Measurements from ENCODE around the gene IL17RC. TPM values are rescaled to one million over a fixed set of nuclear protein-coding genes. Genes with fewer than 3 reads are reported as not detected.

IL17RC gene, protein sequence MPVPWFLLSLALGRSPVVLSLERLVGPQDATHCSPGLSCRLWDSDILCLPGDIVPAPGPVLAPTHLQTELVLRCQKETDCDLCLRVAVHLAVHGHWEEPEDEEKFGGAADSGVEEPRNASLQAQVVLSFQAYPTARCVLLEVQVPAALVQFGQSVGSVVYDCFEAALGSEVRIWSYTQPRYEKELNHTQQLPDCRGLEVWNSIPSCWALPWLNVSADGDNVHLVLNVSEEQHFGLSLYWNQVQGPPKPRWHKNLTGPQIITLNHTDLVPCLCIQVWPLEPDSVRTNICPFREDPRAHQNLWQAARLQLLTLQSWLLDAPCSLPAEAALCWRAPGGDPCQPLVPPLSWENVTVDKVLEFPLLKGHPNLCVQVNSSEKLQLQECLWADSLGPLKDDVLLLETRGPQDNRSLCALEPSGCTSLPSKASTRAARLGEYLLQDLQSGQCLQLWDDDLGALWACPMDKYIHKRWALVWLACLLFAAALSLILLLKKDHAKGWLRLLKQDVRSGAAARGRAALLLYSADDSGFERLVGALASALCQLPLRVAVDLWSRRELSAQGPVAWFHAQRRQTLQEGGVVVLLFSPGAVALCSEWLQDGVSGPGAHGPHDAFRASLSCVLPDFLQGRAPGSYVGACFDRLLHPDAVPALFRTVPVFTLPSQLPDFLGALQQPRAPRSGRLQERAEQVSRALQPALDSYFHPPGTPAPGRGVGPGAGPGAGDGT
- 28.0 to 34.0 TPM (median 32.0 TPM) in 5 replicates for total RNA-seq (2022; extraction: Qiagen RNA extraction)

DNA sequence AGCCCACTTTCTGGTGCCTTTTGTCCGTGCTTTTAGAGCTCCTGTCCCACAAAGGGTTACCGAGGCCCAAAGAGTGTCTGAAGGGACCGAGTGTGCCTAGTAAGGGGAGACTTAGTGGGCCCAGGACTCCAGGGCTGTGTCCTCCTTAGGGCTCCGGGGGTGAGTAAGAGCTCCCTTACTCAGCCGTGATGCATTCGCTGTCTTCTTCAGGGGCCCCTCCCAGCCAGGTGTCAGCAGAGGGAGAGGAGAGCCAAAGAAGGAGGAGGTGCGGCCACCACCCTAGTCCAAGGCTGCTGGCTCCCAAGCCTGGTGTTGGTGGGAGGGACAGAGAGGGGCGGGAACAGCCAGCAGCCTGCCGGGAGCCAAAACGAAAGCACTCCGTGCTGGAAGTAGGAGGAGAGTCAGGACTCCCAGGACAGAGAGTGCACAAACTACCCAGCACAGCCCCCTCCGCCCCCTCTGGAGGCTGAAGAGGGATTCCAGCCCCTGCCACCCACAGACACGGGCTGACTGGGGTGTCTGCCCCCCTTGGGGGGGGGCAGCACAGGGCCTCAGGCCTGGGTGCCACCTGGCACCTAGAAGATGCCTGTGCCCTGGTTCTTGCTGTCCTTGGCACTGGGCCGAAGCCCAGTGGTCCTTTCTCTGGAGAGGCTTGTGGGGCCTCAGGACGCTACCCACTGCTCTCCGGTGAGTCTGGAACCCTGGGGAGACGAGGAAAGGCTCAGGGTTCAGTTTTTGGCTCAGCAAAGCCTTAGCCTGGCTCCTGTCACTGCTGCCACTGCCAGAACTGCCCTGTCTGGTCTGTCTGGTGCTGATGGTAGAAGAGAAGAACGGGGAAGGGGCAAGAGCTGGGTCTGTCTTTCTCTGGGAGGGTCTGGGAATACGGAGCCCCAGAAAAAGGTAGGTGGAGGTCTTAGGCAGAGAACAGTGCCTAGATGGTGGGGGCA, at the start of gene IL17RC:
TSS of gene IL17RC (plus strand) at position 365 of the 947 bp plus-strand sequence. CDS start at position 583, 218 bp downstream.

DNA sequence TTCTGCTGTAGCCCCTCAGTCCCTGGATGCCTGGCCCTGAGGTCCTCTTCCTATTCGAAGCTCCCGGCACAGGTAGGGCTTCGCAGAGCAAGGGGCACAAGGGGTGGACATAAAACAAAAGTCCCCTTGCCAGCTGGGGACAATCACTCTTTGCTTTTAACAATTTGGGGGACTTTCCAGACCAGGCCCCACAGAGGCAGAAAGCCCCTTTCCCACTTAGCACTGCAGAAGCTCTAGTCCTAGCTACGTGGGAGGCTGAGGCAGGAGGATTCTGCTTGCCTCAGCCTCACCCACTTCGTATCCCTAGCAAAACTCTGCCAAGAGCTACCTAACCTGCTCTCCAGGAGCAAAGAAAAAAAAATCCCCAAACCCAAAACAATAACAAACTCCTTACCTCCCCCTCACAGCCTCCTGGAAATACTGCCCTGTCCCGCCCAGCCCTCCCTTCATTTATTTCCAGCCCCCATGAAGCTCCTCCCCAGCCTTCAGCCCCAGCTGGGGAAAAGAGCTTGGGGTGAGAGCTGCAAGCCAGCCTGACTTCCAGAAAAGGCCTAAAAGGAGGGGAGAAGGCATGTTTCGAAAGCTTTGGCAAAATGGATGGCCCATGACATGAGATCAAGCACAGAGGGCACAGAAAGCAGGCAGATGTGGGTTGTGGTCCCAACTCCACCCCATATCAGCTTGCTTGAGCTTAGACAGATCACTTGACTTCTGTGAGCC, 36.9 kb upstream of the IL17RC start, which contains the start of gene CIDEC:
TSS of gene CIDEC (minus strand) at position 424 of the 720 bp plus-strand sequence. CDS start 1,767 bp downstream, outside the sequence.

DNA sequence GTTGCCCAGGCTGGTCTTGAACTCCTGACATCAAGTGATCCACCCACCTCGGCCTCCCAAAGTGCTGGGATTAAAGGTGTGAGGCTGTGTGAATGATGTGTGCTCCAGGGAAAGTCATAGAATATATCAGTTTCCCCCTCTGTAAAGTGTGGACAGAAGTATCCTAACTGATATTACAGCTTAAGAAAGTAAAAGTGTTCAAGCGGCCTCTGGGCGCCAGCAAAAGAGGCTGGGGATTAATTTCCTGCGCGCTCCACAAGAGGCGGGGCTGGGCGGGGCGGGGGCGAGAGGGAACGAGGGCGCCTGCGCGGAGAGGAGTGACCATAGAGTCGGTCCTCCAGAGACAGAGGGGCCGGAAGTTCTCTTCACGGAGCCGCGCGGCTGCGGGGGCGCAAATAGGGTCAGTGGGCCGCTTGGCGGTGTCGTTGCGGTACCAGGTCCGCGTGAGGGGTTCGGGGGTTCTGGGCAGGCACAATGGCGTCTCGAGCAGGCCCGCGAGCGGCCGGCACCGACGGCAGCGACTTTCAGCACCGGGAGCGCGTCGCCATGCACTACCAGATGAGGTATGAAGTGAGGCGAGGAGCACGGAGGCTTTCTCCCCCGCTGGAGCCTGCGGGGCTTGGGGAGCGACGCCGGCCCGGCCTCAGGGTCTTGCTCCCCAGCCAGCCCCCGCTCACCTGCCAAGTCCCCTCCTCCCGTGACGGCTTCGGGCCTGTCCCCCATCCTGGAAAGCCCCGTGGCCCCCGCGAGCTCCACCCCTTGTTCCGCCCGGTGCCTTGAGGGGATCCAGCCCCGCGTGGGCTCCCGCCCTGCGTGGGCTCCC, 26.4 kb upstream of the IL17RC start, which contains the start of gene JAGN1:
TSS of gene JAGN1 (plus strand) at position 362 of the 823 bp plus-strand sequence. CDS start at position 475, 113 bp downstream.

DNA sequence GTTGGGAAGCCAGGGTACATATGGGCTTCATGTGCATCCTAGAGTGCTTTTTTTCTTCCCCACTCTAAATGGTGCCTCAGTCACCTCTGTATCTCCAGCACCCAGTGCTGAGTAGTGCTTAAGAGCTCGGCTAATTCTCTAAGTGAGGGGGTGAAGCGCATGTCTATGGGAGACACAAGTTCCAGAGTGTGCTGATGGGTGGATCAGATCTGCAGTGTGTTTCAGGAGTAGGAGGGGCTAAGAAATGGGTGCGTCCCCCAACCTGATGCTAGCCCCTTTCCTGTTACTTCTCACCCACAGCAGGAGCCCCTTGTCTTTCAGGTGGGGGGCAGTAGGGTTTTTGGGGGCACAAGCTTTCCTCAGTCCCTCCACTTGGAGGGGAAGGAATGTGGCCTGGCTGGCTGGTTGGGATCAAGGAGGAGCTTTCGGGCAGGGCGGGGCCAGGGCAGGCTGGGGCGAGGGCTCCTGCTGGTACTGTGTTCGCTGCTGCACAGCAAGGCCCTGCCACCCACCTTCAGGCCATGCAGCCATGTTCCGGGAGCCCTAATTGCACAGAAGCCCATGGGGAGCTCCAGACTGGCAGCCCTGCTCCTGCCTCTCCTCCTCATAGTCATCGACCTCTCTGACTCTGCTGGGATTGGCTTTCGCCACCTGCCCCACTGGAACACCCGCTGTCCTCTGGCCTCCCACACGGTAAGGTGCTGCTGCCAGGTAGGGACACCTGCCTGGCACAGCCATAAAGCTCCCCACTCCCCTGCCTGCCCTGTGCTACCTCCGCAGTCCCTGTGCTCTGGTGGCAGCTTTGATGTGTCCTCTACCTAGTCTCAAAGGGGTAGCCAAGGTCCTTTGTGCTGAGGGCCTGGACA, 14.3 kb upstream of the IL17RC start, which contains the start of gene IL17RE:
TSS of gene IL17RE (plus strand) at position 477 of the 866 bp plus-strand sequence. CDS start at position 562, 85 bp downstream.

DNA sequence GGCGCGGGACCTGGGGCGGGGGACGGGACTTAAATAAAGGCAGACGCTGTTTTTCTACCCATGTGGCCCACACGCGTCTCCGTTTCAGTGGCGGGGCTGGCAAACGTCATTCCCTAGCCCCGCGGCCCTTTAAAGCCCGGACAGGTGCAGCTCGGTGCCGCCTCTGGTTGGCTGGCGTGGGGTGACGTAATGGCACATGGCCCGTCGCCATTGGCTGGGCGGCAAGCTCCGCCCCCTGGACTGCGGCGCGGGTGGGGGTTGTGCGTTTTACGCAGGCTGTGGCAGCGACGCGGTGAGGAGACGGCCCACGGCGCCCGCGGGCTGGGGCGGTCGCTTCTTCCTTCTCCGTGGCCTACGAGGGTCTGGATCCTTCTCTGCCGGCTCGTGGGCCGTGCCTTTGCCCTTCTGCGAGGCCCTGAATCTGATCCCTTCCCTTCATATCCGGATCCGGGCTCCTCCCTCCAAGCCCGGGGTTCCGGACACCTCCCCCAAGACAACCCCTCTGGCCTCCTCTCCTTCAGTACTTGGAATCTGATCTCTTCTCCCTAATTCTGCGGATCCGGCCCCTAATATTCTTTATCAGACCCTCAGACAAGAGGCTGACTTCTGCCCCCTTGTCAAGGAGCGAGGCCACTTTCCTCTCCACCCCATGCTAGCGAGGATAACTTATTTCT, 16.8 kb downstream of the IL17RC start, which contains the start of gene CRELD1:
TSS of gene CRELD1 (plus strand) at position 274 of the 674 bp plus-strand sequence. CDS start 605 bp downstream, outside the sequence.

DNA sequence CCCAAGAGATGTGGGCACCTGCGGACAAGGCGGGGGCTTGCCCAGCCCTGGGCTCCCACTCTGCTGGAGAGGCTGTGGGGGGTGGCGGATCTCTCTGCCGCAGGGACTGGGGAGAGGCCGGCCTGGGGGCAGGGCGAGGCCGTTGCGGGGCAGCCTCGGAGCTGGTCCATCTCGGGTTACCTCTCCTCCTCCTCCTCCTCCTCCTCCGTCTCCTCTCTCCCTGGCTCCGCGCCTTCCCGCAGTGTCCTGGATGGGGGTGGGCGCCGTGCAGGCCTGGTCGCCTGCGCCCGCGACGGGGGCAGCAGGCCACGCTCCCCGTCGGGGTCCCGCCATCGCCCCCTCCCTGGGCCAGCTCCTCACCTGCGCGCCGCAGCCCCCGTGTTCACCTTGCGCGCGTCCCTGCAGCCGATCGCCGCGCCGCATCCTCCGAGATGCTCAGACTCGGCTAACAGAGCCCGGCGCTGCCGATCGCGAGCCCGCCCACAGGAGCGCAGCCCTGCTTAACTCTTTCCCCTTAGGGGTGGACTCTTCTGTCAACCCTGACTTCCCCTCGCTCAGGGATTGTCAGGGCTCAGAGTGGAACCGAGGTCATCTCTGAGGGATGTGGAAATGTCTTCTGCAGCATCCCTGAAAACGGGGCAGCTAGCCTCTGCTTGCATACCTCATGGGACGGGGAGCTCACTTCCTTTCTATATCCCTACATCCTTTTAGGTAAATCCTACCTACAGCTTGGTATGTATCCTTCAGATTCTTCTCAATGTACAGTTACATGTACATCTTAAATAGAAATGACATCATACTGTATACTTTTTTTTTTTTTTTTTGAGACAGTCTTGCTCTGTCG, 35.3 kb downstream of the IL17RC start, which contains the start of gene PRRT3:
TSS of gene PRRT3 (minus strand) at position 447 of the 844 bp plus-strand sequence. CDS start 2,293 bp downstream, outside the sequence.

Other genes with a start within 250 kb of the IL17RC start
- 0.08 to 0.29 TPM (median 0.15 TPM) in 5 replicates for gene CPNE9, start 213.3 kb upstream of the IL17RC start, total RNA-seq (2022; extraction: Qiagen RNA extraction)
- 16.6 to 19.2 TPM (median 18.1 TPM) in 5 replicates for gene BRPF1, start 185.4 kb upstream of the IL17RC start, total RNA-seq (2022; extraction: Qiagen RNA extraction)
- gene OGG1, start 167.1 kb upstream of the IL17RC start, total RNA-seq (2022; extraction: Qiagen RNA extraction) = 14.0 to 19.3 TPM (median 17.1 TPM) in 5 replicates
- 15.0 to 17.7 TPM (median 16.1 TPM) in 5 replicates for gene CAMK1, start 147.2 kb upstream of the IL17RC start, total RNA-seq (2022; extraction: Qiagen RNA extraction)
- gene TADA3, start 124.6 kb upstream of the IL17RC start, total RNA-seq (2022; extraction: Qiagen RNA extraction) = 56.4 to 63.0 TPM (median 61.5 TPM) in 5 replicates
- gene ARPC4, start 124.0 kb upstream of the IL17RC start, total RNA-seq (2022; extraction: Qiagen RNA extraction) = 149 to 257 TPM (median 152 TPM) in 5 replicates
- gene TTLL3, start 106.8 kb upstream of the IL17RC start, total RNA-seq (2022; extraction: Qiagen RNA extraction) = 5.5 to 8.2 TPM (median 7.4 TPM) in 5 replicates
- gene RPUSD3, start 73.1 kb upstream of the IL17RC start, total RNA-seq (2022; extraction: Qiagen RNA extraction) = 50.0 to 66.3 TPM (median 61.9 TPM) in 5 replicates
- gene CIDEC, start 36.8 kb upstream of the IL17RC start, total RNA-seq (2022; extraction: Qiagen RNA extraction) = 75.0 to 98.5 TPM (median 81.8 TPM) in 5 replicates
- gene JAGN1, start 26.5 kb upstream of the IL17RC start, total RNA-seq (2022; extraction: Qiagen RNA extraction) = 80.1 to 101 TPM (median 92.7 TPM) in 5 replicates
- 1.7 to 1.9 TPM (median 1.8 TPM) in 5 replicates for gene IL17RE, start 14.2 kb upstream of the IL17RC start, total RNA-seq (2022; extraction: Qiagen RNA extraction)
- gene CRELD1, start 16.7 kb downstream of the IL17RC start, total RNA-seq (2022; extraction: Qiagen RNA extraction) = 11.5 to 14.5 TPM (median 12.9 TPM) in 5 replicates
- gene PRRT3, start 35.3 kb downstream of the IL17RC start, total RNA-seq (2022; extraction: Qiagen RNA extraction) = 1.2 to 1.9 TPM (median 1.8 TPM) in 5 replicates
- 108 to 142 TPM (median 112 TPM) in 5 replicates for gene EMC3, start 69.7 kb downstream of the IL17RC start, total RNA-seq (2022; extraction: Qiagen RNA extraction)
- gene FANCD2, start 109.3 kb downstream of the IL17RC start, total RNA-seq (2022; extraction: Qiagen RNA extraction) = 16.8 to 19.2 TPM (median 17.6 TPM) in 5 replicates
- not detected in 5 replicates for gene FANCD2OS, start 191.2 kb downstream of the IL17RC start, total RNA-seq (2022; extraction: Qiagen RNA extraction)
- 158 to 174 TPM (median 167 TPM) in 5 replicates for gene BRK1, start 198.6 kb downstream of the IL17RC start, total RNA-seq (2022; extraction: Qiagen RNA extraction)
- gene VHL, start 224.7 kb downstream of the IL17RC start, total RNA-seq (2022; extraction: Qiagen RNA extraction) = 27.2 to 30.2 TPM (median 29.0 TPM) in 5 replicates
- 10.5 to 14.4 TPM (median 12.8 TPM) in 5 replicates for gene IRAK2, start 247.8 kb downstream of the IL17RC start, total RNA-seq (2022; extraction: Qiagen RNA extraction)